ENCODE measurements around the gene PCP4L1.
"Not testable (repeated sequence)": the region's sequence is repeated elsewhere in the genome, so short reads cannot be mapped to it uniquely, and the experiment has no call there.

The PCP4L1 gene

GRCh38 chr1:161220002-161220401, 38.5 kb upstream of the PCP4L1 start:
- Histone ChIP-seq H3K4me3 (ENCODE audit: low read depth in 1 of 5, low read length in 5 of 5) (no peak overlapping the region), H3K4me1 (ENCODE audit: control insufficient read depth in 5 of 5, insufficient read depth in 5 of 5, low read length in 5 of 5) (peaks cover 10 to 21% (median 14%) of the 10 kb centered on the region in 5 donors), H3K36me3 (ENCODE audit: control insufficient read depth in 5 of 5, insufficient read depth in 5 of 5, low read length in 5 of 5) (peaks cover 0 to 3% (median 2%) of the 10 kb centered on the region in 5 donors), H3K9ac (ENCODE audit: low read length in 5 of 5) (no peak overlapping the region), H3K27ac (ENCODE audit: low read depth, low read length) (no peak overlapping the region), H3K9me3 (ENCODE audit: control insufficient read depth in 5 of 5, low read length in 5 of 5) (peaks cover 0 to 2% (median 0%) of the 10 kb centered on the region in 5 donors), H3K27me3 (ENCODE audit: control insufficient read depth in 5 of 5, insufficient read depth in 4 of 5, low read length in 5 of 5) (no peaks in the 10 kb centered on the region)

GRCh38 chr1:161222175-161223019, 36.1 kb upstream of the PCP4L1 start:
- Histone ChIP-seq H3K36me3 (ENCODE audit: control insufficient read depth in 5 of 5, insufficient read depth in 5 of 5, low read length in 5 of 5) (peaks cover 0 to 2% (median 0%) of the 10 kb centered on the region in 5 donors), H3K27ac (ENCODE audit: low read depth, low read length) (no peak overlapping the region), H3K4me1 (ENCODE audit: control insufficient read depth in 5 of 5, insufficient read depth in 5 of 5, low read length in 5 of 5) (peaks cover 5 to 34% (median 26%) of the 10 kb centered on the region in 5 donors), H3K9me3 (ENCODE audit: control insufficient read depth in 5 of 5, low read length in 5 of 5) (no peaks in the 10 kb centered on the region), H3K27me3 (ENCODE audit: control insufficient read depth in 5 of 5, insufficient read depth in 4 of 5, low read length in 5 of 5) (no peaks in the 10 kb centered on the region), H3K4me3 (ENCODE audit: low read depth in 1 of 5, low read length in 5 of 5) (no peak overlapping the region), H3K9ac (ENCODE audit: low read length in 5 of 5) (no peak overlapping the region)

- Histone ChIP-seq H3K27ac (ENCODE audit: low read depth, low read length) (no peak overlapping the region), H3K27me3 (ENCODE audit: control insufficient read depth in 5 of 5, insufficient read depth in 4 of 5, low read length in 5 of 5) (no peaks in the 10 kb centered on the region), H3K36me3 (ENCODE audit: control insufficient read depth in 5 of 5, insufficient read depth in 5 of 5, low read length in 5 of 5) (peaks cover 0 to 12% (median 11%) of the 10 kb centered on the region in 5 donors), H3K9me3 (ENCODE audit: control insufficient read depth in 5 of 5, low read length in 5 of 5) (no peaks in the 10 kb centered on the region), H3K4me1 (ENCODE audit: control insufficient read depth in 5 of 5, insufficient read depth in 5 of 5, low read length in 5 of 5) (peaks cover 5 to 31% (median 29%) of the 10 kb centered on the region in 5 donors), H3K9ac (ENCODE audit: low read length in 5 of 5) (no peak overlapping the region), H3K4me3 (ENCODE audit: low read depth in 1 of 5, low read length in 5 of 5) (no peak overlapping the region)
Observed at GRCh38 chr1:161223805-161224694, 34.5 kb upstream of the PCP4L1 start.

GRCh38 chr1:161224695-161225087, 33.9 kb upstream of the PCP4L1 start:
- H3K4me3 ChIP-seq (ENCODE audit: low read depth in 1 of 5, low read length in 5 of 5); H3K9me3 ChIP-seq (ENCODE audit: control insufficient read depth in 5 of 5, low read length in 5 of 5); H3K9ac ChIP-seq (ENCODE audit: low read length in 5 of 5); H3K27ac ChIP-seq (ENCODE audit: low read depth, low read length); H3K27me3 ChIP-seq (ENCODE audit: control insufficient read depth in 5 of 5, insufficient read depth in 4 of 5, low read length in 5 of 5): not testable (repeated sequence)
- Histone ChIP-seq H3K4me1 (ENCODE audit: control insufficient read depth in 5 of 5, insufficient read depth in 5 of 5, low read length in 5 of 5) (peaks cover 5 to 31% (median 29%) of the 10 kb centered on the region in 5 donors), H3K36me3 (ENCODE audit: control insufficient read depth in 5 of 5, insufficient read depth in 5 of 5, low read length in 5 of 5) (peaks cover 0 to 19% (median 17%) of the 10 kb centered on the region in 5 donors)

- peak overlapping the region in 2 of 5 donors; percentile 37 to 88 for H3K4me3 ChIP-seq (ENCODE audit: low read depth in 1 of 5, low read length in 5 of 5)
- peak overlapping the region in 1 of 5 donors; percentile 47 for H3K9ac ChIP-seq (ENCODE audit: low read length in 5 of 5)
- H3K4me1 ChIP-seq (ENCODE audit: control insufficient read depth in 5 of 5, insufficient read depth in 5 of 5, low read length in 5 of 5) = peaks cover 5 to 31% (median 29%) of the 10 kb centered on the region in 5 donors
- H3K36me3 ChIP-seq (ENCODE audit: control insufficient read depth in 5 of 5, insufficient read depth in 5 of 5, low read length in 5 of 5) = peaks cover 0 to 23% (median 20%) of the 10 kb centered on the region in 5 donors
- H3K9me3 ChIP-seq (ENCODE audit: control insufficient read depth in 5 of 5, low read length in 5 of 5) = no peaks in the 10 kb centered on the region
- no peaks in the 10 kb centered on the region for H3K27me3 ChIP-seq (ENCODE audit: control insufficient read depth in 5 of 5, insufficient read depth in 4 of 5, low read length in 5 of 5)
- H3K27ac ChIP-seq (ENCODE audit: low read depth, low read length) = peak overlapping the region; percentile 59
Observed at GRCh38 chr1:161225178-161225533, 33.4 kb upstream of the PCP4L1 start.

- peaks cover 5 to 31% (median 29%) of the 10 kb centered on the region in 5 donors for H3K4me1 ChIP-seq (ENCODE audit: control insufficient read depth in 5 of 5, insufficient read depth in 5 of 5, low read length in 5 of 5)
- H3K9ac ChIP-seq (ENCODE audit: low read length in 5 of 5) = peak within 1 kb of the TSS in 4 of 5 donors; percentile 66 to 81 (median 71)
- H3K36me3 ChIP-seq (ENCODE audit: control insufficient read depth in 5 of 5, insufficient read depth in 5 of 5, low read length in 5 of 5) = peaks cover 0 to 29% (median 25%) of the 10 kb centered on the region in 5 donors
- H3K27ac ChIP-seq (ENCODE audit: low read depth, low read length) = peak within 1 kb of the TSS; percentile 59
- peak within 1 kb of the TSS; percentile 77 to 99 (median 91) for H3K4me3 ChIP-seq (ENCODE audit: low read depth in 1 of 5, low read length in 5 of 5)
- H3K9me3 ChIP-seq (ENCODE audit: control insufficient read depth in 5 of 5, low read length in 5 of 5) = no peaks in the 10 kb centered on the region
- no peaks in the 10 kb centered on the region for H3K27me3 ChIP-seq (ENCODE audit: control insufficient read depth in 5 of 5, insufficient read depth in 4 of 5, low read length in 5 of 5)
Observed at GRCh38 chr1:161225534-161226319, 32.8 kb upstream of the PCP4L1 start, which contains the start of gene TOMM40L. TSS of gene TOMM40L (plus strand) at chr1:161226060. CDS start at chr1:161226490, 430 bp downstream.

- peaks cover 5 to 31% (median 29%) of the 10 kb centered on the region in 5 donors for H3K4me1 ChIP-seq (ENCODE audit: control insufficient read depth in 5 of 5, insufficient read depth in 5 of 5, low read length in 5 of 5)
- H3K27ac ChIP-seq (ENCODE audit: low read depth, low read length) = peak overlapping the region; percentile 18
- peaks cover 0 to 33% (median 25%) of the 10 kb centered on the region in 5 donors for H3K36me3 ChIP-seq (ENCODE audit: control insufficient read depth in 5 of 5, insufficient read depth in 5 of 5, low read length in 5 of 5)
- H3K4me3 ChIP-seq (ENCODE audit: low read depth in 1 of 5, low read length in 5 of 5) = peak overlapping the region; percentile 77 to 99 (median 91)
- no peaks in the 10 kb centered on the region for H3K9me3 ChIP-seq (ENCODE audit: control insufficient read depth in 5 of 5, low read length in 5 of 5)
- H3K27me3 ChIP-seq (ENCODE audit: control insufficient read depth in 5 of 5, insufficient read depth in 4 of 5, low read length in 5 of 5) = no peaks in the 10 kb centered on the region
- peak overlapping the region in 4 of 5 donors; percentile 66 to 81 (median 71) for H3K9ac ChIP-seq (ENCODE audit: low read length in 5 of 5)
Observed at GRCh38 chr1:161226320-161226711, 32.2 kb upstream of the PCP4L1 start.

GRCh38 chr1:161226759-161227158, 31.8 kb upstream of the PCP4L1 start:
- H3K27me3 ChIP-seq (ENCODE audit: control insufficient read depth in 5 of 5, insufficient read depth in 4 of 5, low read length in 5 of 5) = no peaks in the 10 kb centered on the region
- H3K9ac ChIP-seq (ENCODE audit: low read length in 5 of 5) = peak overlapping the region in 4 of 5 donors; percentile 66 to 81 (median 71)
- peaks cover 5 to 31% (median 29%) of the 10 kb centered on the region in 5 donors for H3K4me1 ChIP-seq (ENCODE audit: control insufficient read depth in 5 of 5, insufficient read depth in 5 of 5, low read length in 5 of 5)
- peak overlapping the region; percentile 77 to 99 (median 91) for H3K4me3 ChIP-seq (ENCODE audit: low read depth in 1 of 5, low read length in 5 of 5)
- H3K36me3 ChIP-seq (ENCODE audit: control insufficient read depth in 5 of 5, insufficient read depth in 5 of 5, low read length in 5 of 5) = peaks cover 0 to 33% (median 25%) of the 10 kb centered on the region in 5 donors
- H3K27ac ChIP-seq (ENCODE audit: low read depth, low read length) = peak overlapping the region; percentile 18
- H3K9me3 ChIP-seq (ENCODE audit: control insufficient read depth in 5 of 5, low read length in 5 of 5) = no peaks in the 10 kb centered on the region

- H3K27me3 ChIP-seq (ENCODE audit: control insufficient read depth in 5 of 5, insufficient read depth in 4 of 5, low read length in 5 of 5) = no peaks in the 10 kb centered on the region
- no peaks in the 10 kb centered on the region for H3K9me3 ChIP-seq (ENCODE audit: control insufficient read depth in 5 of 5, low read length in 5 of 5)
- peak overlapping the region in 4 of 5 donors; percentile 66 to 81 (median 71) for H3K9ac ChIP-seq (ENCODE audit: low read length in 5 of 5)
- H3K4me3 ChIP-seq (ENCODE audit: low read depth in 1 of 5, low read length in 5 of 5) = peak overlapping the region; percentile 5 to 88 (median 76)
- H3K4me1 ChIP-seq (ENCODE audit: control insufficient read depth in 5 of 5, insufficient read depth in 5 of 5, low read length in 5 of 5) = peaks cover 5 to 31% (median 29%) of the 10 kb centered on the region in 5 donors
- peaks cover 0 to 33% (median 25%) of the 10 kb centered on the region in 5 donors for H3K36me3 ChIP-seq (ENCODE audit: control insufficient read depth in 5 of 5, insufficient read depth in 5 of 5, low read length in 5 of 5)
- no peak overlapping the region for H3K27ac ChIP-seq (ENCODE audit: low read depth, low read length)
Observed at GRCh38 chr1:161227196-161227871, 31.2 kb upstream of the PCP4L1 start.

Measured in subcutaneous abdominal adipose tissue (tissue), 5 donors.